SK-N-SH (cell line): Measurements from ENCODE around the gene GPR68. TPM values are rescaled to one million over a fixed set of nuclear protein-coding genes. Genes with fewer than 3 reads are reported as not detected.
"Not testable (repeated sequence)": the region's sequence is repeated elsewhere in the genome, so short reads cannot be mapped to it uniquely, and the experiment has no call there.

Experiments used
- CTCF ChIA-PET: fragments of 300-600, 350-600 bp; formaldehyde crosslinking; extraction: SDS; loops from one replicate; lab custom pipeline; 2021; lab: Yijun Ruan, JAX
- POLR2A ChIA-PET: fragments of 350-600 bp; sonication (Branson Sonifier 250); formaldehyde crosslinking; extraction: SDS; loops from one replicate; lab custom pipeline; 2020; ENCODE audit warnings: antibody characterized with exemption, inconsistent platforms; lab: Yijun Ruan, JAX
- DNase-seq: peaks from one replicate; pipeline ENCODE4 v3.0.0; 2012
- H2AFZ ChIP-seq: fragments of 200-600 bp; sonication (generic); 2 replicates; pipeline ENCODE4 v1.8.1; 2016; ENCODE audit warnings: antibody characterized with exemption, mild to moderate bottlenecking, low read depth
- H3F3A ChIP-seq: fragments of 200-600 bp; sonication (generic); replicated peaks from 2 replicates; pipeline ENCODE3; 2016; ENCODE audit warnings: antibody characterized with exemption, mild to moderate bottlenecking; ENCODE audit not compliant: insufficient read depth
- H3K27ac ChIP-seq, 2 experiments: fragments of 200-500 bp in 1 of 2; fragments of 200-600 bp in 1 of 2; sonication (Bioruptor generic) in 1 of 2; sonication (generic), shearing (Covaris generic) in 1 of 2; 2 replicates each; pipeline versions ENCODE4 v1.5.1 to v1.6.1; 2014 to 2016; ENCODE audit warnings: low read depth in 2 of 2, inconsistent platforms in 1 of 2, low read length in 1 of 2, mild to moderate bottlenecking in 1 of 2, mixed read lengths in 1 of 2
- H3K27me3 ChIP-seq: fragments of 200-600 bp; sonication (generic), shearing (Covaris generic); 2 replicates; pipeline ENCODE4 v1.6.1; 2016; ENCODE audit warnings: mixed run types; ENCODE audit not compliant: insufficient read depth
- H3K36me3 ChIP-seq, 2 experiments: fragments of 200-500 bp in 1 of 2; fragments of 200-600 bp in 1 of 2; sonication (Bioruptor generic) in 1 of 2; sonication (generic) in 1 of 2; replicated peaks in 1 of 2; 2 replicates each; pipeline versions ENCODE3 to v1.5.1; 2014 to 2016; ENCODE audit warnings: low read length in 1 of 2, mild to moderate bottlenecking in 1 of 2; ENCODE audit not compliant: insufficient read depth in 2 of 2, control insufficient read depth in 1 of 2
- H3K4me1 ChIP-seq, 2 experiments: fragments of 200-500 bp in 1 of 2; fragments of 200-600 bp in 1 of 2; sonication (Bioruptor generic) in 1 of 2; sonication (generic), shearing (Covaris generic) in 1 of 2; 2 replicates each; pipeline versions ENCODE4 v1.5.1 to v1.6.1; 2014 to 2016; ENCODE audit warnings: low read depth in 1 of 2, low read length in 1 of 2, mixed run types in 1 of 2; ENCODE audit not compliant: insufficient read depth in 2 of 2, control insufficient read depth in 1 of 2
- H3K4me2 ChIP-seq: fragments of 200-600 bp; sonication (generic), shearing (Covaris generic); 2 replicates; pipeline ENCODE4 v1.6.1; 2017; ENCODE audit warnings: mixed run types
- H3K4me3 ChIP-seq, 2 experiments: fragments of 200-500 bp in 1 of 2; fragments of 200-600 bp in 1 of 2; sonication (Bioruptor generic) in 1 of 2; sonication (generic), shearing (Covaris generic) in 1 of 2; 2 replicates each; pipeline versions ENCODE4 v1.5.1 to v1.8.1; 2014 to 2016; ENCODE audit warnings: low read depth in 2 of 2, inconsistent platforms in 1 of 2, low read length in 1 of 2, mild to moderate bottlenecking in 1 of 2, mixed read lengths in 1 of 2, moderate library complexity in 1 of 2
- H3K79me2 ChIP-seq: fragments of 200-600 bp; sonication (generic); 2 replicates; pipeline ENCODE4 v1.8.1; 2017; ENCODE audit warnings: mild to moderate bottlenecking; ENCODE audit not compliant: insufficient read depth
- H3K9ac ChIP-seq: fragments of 200-600 bp; sonication (generic); 2 replicates; pipeline ENCODE4 v1.6.1; 2017; ENCODE audit warnings: mixed run types
- H3K9me2 ChIP-seq: fragments of 200-600 bp; sonication (generic); 2 replicates; pipeline ENCODE4 v1.6.1; 2017; ENCODE audit warnings: mixed run types
- H3K9me3 ChIP-seq: fragments of 200-600 bp; sonication (generic); 2 replicates; pipeline ENCODE4 v1.6.1; 2017; ENCODE audit warnings: mixed run types, mild to moderate bottlenecking, moderate library complexity
- H4K20me1 ChIP-seq: fragments of 200-600 bp; sonication (generic); 2 replicates; pipeline ENCODE4 v1.6.1; 2017; ENCODE audit warnings: mild to moderate bottlenecking, mixed run types; ENCODE audit not compliant: insufficient read depth
- ELF1 ChIP-seq: IDR thresholded peaks from 2 replicates; pipeline ENCODE4 v1.4.0; 2012
- EP300 ChIP-seq, 2 experiments: IDR thresholded peaks; 2 replicates each; pipeline versions ENCODE4 v1.4.0 to v1.6.1; 2012; ENCODE audit warnings: borderline replicate concordance in 1 of 2, low read depth in 1 of 2, low read length in 1 of 2
- FOSL2 ChIP-seq: IDR thresholded peaks from 2 replicates; pipeline ENCODE4 v1.4.0; 2012; ENCODE audit warnings: low read depth, mild to moderate bottlenecking, moderate library complexity, borderline replicate concordance
- FOXJ3 ChIP-seq: sonication (generic); formaldehyde crosslinking; IDR thresholded peaks from 2 replicates; pipeline ENCODE4 v1.5.1; 2020; ENCODE audit warnings: mild to moderate bottlenecking, missing genetic modification reagents
- GABPA ChIP-seq: IDR thresholded peaks from 2 replicates; pipeline ENCODE4 v1.4.0; 2012; ENCODE audit warnings: low read depth, mild to moderate bottlenecking
- GATA2 ChIP-seq: sonication (generic); formaldehyde crosslinking; IDR thresholded peaks from 2 replicates; pipeline ENCODE4 v1.5.0; 2020; ENCODE audit warnings: mild to moderate bottlenecking, missing genetic modification reagents
- MEF2A ChIP-seq: IDR thresholded peaks from 2 replicates; pipeline ENCODE4 v1.4.0; 2012; ENCODE audit warnings: low read depth, borderline replicate concordance
- MXI1 ChIP-seq: IDR thresholded peaks from 2 replicates; pipeline ENCODE4 v1.6.1; 2012; ENCODE audit warnings: mild to moderate bottlenecking, low read depth, low read length, improper control_type of control experiment
- NFIC ChIP-seq: IDR thresholded peaks from 2 replicates; pipeline ENCODE4 v1.4.0; 2012; ENCODE audit warnings: borderline replicate concordance
- NRF1 ChIP-seq: IDR thresholded peaks from 2 replicates; pipeline ENCODE4 v1.6.1; 2012; ENCODE audit warnings: low read depth, mild to moderate bottlenecking, low read length
- POLR2AphosphoS5 ChIP-seq: IDR thresholded peaks from 2 replicates; pipeline ENCODE4 v1.6.1; 2012; ENCODE audit warnings: low read depth, low read length
- RAD21 ChIP-seq: IDR thresholded peaks from 2 replicates; pipeline ENCODE4 v1.6.1; 2012; ENCODE audit warnings: mild to moderate bottlenecking, low read length
- RXRA ChIP-seq: IDR thresholded peaks from 2 replicates; pipeline ENCODE4 v1.4.0; 2012; ENCODE audit warnings: low read depth, mild to moderate bottlenecking, borderline replicate concordance
- SIN3A ChIP-seq: IDR thresholded peaks from 2 replicates; pipeline ENCODE4 v1.6.1; 2012; ENCODE audit warnings: low read depth, mild to moderate bottlenecking, low read length, moderate library complexity, borderline replicate concordance
- TCF12 ChIP-seq: IDR thresholded peaks from 2 replicates; pipeline ENCODE4 v1.4.0; 2012
- TEAD4 ChIP-seq: IDR thresholded peaks from 2 replicates; pipeline ENCODE4 v1.4.0; 2012; ENCODE audit warnings: mild to moderate bottlenecking, borderline replicate concordance; ENCODE audit not compliant: insufficient read depth
- ZBTB33 ChIP-seq: IDR thresholded peaks from 2 replicates; pipeline ENCODE4 v1.4.0; 2012; ENCODE audit warnings: low read depth, borderline replicate concordance
- WGBS: methylation state at CpG from one replicate; pipeline ENCODE4 v1.1.6; 2017; ENCODE audit warnings: low lambda C conversion rate; 5-methylcytosine and 5-hydroxymethylcytosine counted together
- polyA plus RNA-seq, 3 experiments: library from polyadenylated mRNA; depleted of rRNA; stranded (reverse); fragments of >200 nt; gene quantifications; 2 replicates each; pipeline ENCODE4 v1.2.3, GENCODE V29; 2012
- TF ChIP-seq, protein P1 (sequence below): IDR thresholded peaks from 2 replicates; pipeline ENCODE4 v1.4.0; 2012; ENCODE audit warnings: low read depth
- TF ChIP-seq, protein P2 (sequence below): fragments of 150-350 bp; IDR thresholded peaks from 2 replicates; pipeline ENCODE4 v1.6.1; 2017; ENCODE audit warnings: antibody characterized with exemption, low read length, low read depth, borderline replicate concordance
- TF ChIP-seq, protein P3 (sequence below): fragments of 150-350 bp; IDR thresholded peaks from 2 replicates; pipeline ENCODE4 v1.6.1; 2016; ENCODE audit warnings: mild to moderate bottlenecking, low read depth, low read length

Gene GPR68
- polyA plus RNA-seq, 1 of the 3 experiments (the other 2 are of a cell fraction) = 0.18 TPM

- TF ChIP-seq GATA2 (no peak), EP300 (IDR thresholded peaks at IDR 0.05; ENCODE audit: borderline replicate concordance in 1 of 2, low read depth in 1 of 2, low read length in 1 of 2) (no peak), GABPA (no peak)
Observed at GRCh38 chr14:91269076-91269991, 24.8 kb upstream of the GPR68 start (continued).

DNA sequence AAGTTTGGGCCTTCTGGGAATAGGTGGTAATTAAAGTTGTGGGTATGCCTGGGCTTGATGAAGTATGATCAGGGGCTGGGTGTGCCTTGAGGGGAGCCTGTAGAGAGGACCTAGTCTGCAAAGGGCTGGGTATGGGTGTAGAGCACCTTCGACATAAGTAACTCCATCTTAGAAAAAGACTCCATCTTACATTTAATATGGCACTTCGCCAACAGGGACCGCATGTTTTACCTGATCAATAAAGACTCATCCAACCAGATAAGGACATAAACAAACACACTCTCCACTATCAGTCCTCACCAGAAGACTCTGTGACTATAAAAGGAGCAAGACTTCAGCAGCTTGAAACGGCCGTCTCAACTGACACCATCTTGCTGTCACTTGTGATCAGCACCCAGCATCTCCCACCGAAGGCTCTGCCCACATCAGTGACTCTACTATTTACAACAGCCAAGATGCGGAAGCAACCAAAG lies 23.5 kb upstream of the GPR68 start:
- CTCF ChIA-PET = interaction anchor here (0.6 to 1.0 kb wide), 2 partner anchors 11 to 95 kb away, joined by 3 read pairs; no protein-coding TSS in a partner anchor
- Histone ChIP-seq H3F3A (no peaks in the 10 kb centered on the region), H4K20me1 (no peaks in the 10 kb centered on the region), H2AFZ (no peak overlapping the region), H3K4me3 (no peak overlapping the region), H3K79me2 (no peaks in the 10 kb centered on the region), H3K9me2 (no peaks in the 10 kb centered on the region), H3K36me3 (no peaks in the 10 kb centered on the region), H3K9ac (no peak overlapping the region), H3K27me3 (no peaks in the 10 kb centered on the region), H3K9me3 (no peaks in the 10 kb centered on the region), H3K4me1 (peaks cover 0 to 10% of the 10 kb centered on the region in 2 experiments; a peak in 1 of 4 replicates), H3K4me2 (no peak overlapping the region), H3K27ac (no peak overlapping the region)
- POLR2A ChIA-PET = no interaction called here
- no peak for TF ChIP-seq EP300 (IDR thresholded peaks at IDR 0.05; ENCODE audit: borderline replicate concordance in 1 of 2, low read depth in 1 of 2, low read length in 1 of 2)
- no peak for TF ChIP-seq NFIC
- TF ChIP-seq TEAD4 = no peak
- TF ChIP-seq ZBTB33 = no peak
- TF ChIP-seq, protein P1, sequence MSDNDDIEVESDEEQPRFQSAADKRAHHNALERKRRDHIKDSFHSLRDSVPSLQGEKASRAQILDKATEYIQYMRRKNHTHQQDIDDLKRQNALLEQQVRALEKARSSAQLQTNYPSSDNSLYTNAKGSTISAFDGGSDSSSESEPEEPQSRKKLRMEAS = no peak
- no peak for TF ChIP-seq POLR2AphosphoS5
- TF ChIP-seq ELF1 = no peak
- TF ChIP-seq MEF2A = no peak
- TF ChIP-seq, protein P2, sequence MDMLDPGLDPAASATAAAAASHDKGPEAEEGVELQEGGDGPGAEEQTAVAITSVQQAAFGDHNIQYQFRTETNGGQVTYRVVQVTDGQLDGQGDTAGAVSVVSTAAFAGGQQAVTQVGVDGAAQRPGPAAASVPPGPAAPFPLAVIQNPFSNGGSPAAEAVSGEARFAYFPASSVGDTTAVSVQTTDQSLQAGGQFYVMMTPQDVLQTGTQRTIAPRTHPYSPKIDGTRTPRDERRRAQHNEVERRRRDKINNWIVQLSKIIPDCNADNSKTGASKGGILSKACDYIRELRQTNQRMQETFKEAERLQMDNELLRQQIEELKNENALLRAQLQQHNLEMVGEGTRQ = no peak
- no peak for TF ChIP-seq FOSL2
- no peak for TF ChIP-seq FOXJ3 (CRISPR knock-in tag)
- TF ChIP-seq, protein P3, sequence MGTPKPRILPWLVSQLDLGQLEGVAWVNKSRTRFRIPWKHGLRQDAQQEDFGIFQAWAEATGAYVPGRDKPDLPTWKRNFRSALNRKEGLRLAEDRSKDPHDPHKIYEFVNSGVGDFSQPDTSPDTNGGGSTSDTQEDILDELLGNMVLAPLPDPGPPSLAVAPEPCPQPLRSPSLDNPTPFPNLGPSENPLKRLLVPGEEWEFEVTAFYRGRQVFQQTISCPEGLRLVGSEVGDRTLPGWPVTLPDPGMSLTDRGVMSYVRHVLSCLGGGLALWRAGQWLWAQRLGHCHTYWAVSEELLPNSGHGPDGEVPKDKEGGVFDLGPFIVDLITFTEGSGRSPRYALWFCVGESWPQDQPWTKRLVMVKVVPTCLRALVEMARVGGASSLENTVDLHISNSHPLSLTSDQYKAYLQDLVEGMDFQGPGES = no peak
- no peak for TF ChIP-seq RXRA
- no peak for TF ChIP-seq TCF12
- no peak for TF ChIP-seq RAD21
- no peak for TF ChIP-seq NRF1
- TF ChIP-seq MXI1 = no peak
- TF ChIP-seq SIN3A = no peak
- 89% methylated on average over 7 of the region's 7 CpGs for WGBS
- no peak for DNase-seq

GRCh38 chr14:91266276-91266675 lies 21.8 kb upstream of the GPR68 start:
- H3K9me3 ChIP-seq, H3K27me3 ChIP-seq, H3K36me3 ChIP-seq, POLR2A ChIA-PET, H3K79me2 ChIP-seq, H3K9me2 ChIP-seq, H3K4me2 ChIP-seq, CTCF ChIA-PET, DNase-seq, H3K4me3 ChIP-seq, H3K9ac ChIP-seq, H4K20me1 ChIP-seq, H3K27ac ChIP-seq, H3F3A ChIP-seq, H3K4me1 ChIP-seq, H2AFZ ChIP-seq: not testable (repeated sequence)
- 88% methylated on average over 15 of the region's 15 CpGs for WGBS
